K562 (cell line): ENCODE data around the gene KXD1. TPM values are rescaled to one million over a fixed set of nuclear protein-coding genes. Genes with fewer than 3 reads are reported as not detected.

Experiments used
- ADNP ChIP-seq: fragments of 200-800 bp; sonication (Bioruptor generic); IDR thresholded peaks from 2 replicates; pipeline ENCODE4 v1.6.1; 2016; ENCODE audit warnings: missing genetic modification characterization, missing compliant biosample characterization
- BRD9 ChIP-seq: fragments of 450-650 bp; IDR thresholded peaks from 2 replicates; pipeline ENCODE4 v1.6.1; 2018; ENCODE audit warnings: low read depth; ENCODE audit not compliant: partially characterized antibody
- CBFA2T2 ChIP-seq: fragments of 450-650 bp; conservative IDR thresholded peaks from 2 replicates; pipeline ENCODE4 v1.6.1; 2017; ENCODE audit warnings: mild to moderate bottlenecking
- CCAR2 ChIP-seq: fragments of 200-400 bp; formaldehyde crosslinking; IDR thresholded peaks from 2 replicates; pipeline ENCODE4 v1.6.1; 2017; ENCODE audit warnings: mild to moderate bottlenecking, low read depth, low read length
- DACH1 ChIP-seq: fragments of 450-650 bp; IDR thresholded peaks from 2 replicates; pipeline ENCODE4 v1.6.1; 2018; ENCODE audit not compliant: partially characterized antibody
- DMBX1 ChIP-seq: fragments of 250-450 bp; sonication (Bioruptor Pico); IDR thresholded peaks from 2 replicates; pipeline ENCODE4 v1.8.0; 2022; ENCODE audit warnings: inconsistent platforms, mild to moderate bottlenecking, moderate library complexity, borderline replicate concordance
- DPF2 ChIP-seq: fragments of 450-650 bp; IDR thresholded peaks from 2 replicates; pipeline ENCODE4 v1.6.1; 2016
- MEF2A ChIP-seq: IDR thresholded peaks from 2 replicates; pipeline ENCODE4 v1.6.1; 2011; ENCODE audit warnings: low read depth, mild to moderate bottlenecking, low read length, moderate library complexity; ENCODE audit not compliant: control insufficient read depth
- POLR3A ChIP-seq: IDR thresholded peaks from 2 replicates; pipeline ENCODE4 v1.6.1; 2011; ENCODE audit warnings: borderline replicate concordance, mild to moderate bottlenecking, moderate library complexity; ENCODE audit not compliant: insufficient read length, insufficient read depth; ENCODE audit errors: extremely low read depth
- TBP ChIP-seq: optimal IDR thresholded peaks from 2 replicates; pipeline ENCODE3; 2011; ENCODE audit warnings: low read depth, low read length, improper control_type of control experiment
- YY1 ChIP-seq, 3 experiments: IDR thresholded peaks; 2 replicates each; pipeline ENCODE4 v1.6.1; 2011; ENCODE audit warnings: low read length in 2 of 3, mild to moderate bottlenecking in 2 of 3, moderate library complexity in 2 of 3, borderline replicate concordance in 1 of 3, control low read depth in 1 of 3, low read depth in 1 of 3; ENCODE audit not compliant: insufficient read depth in 3 of 3, insufficient replicate concordance in 2 of 3, control insufficient read depth in 1 of 3, insufficient read length in 1 of 3; ENCODE audit errors: extremely low read depth in 1 of 3
- ZNF24 ChIP-seq: fragments of 450-650 bp; IDR thresholded peaks from 2 replicates; pipeline ENCODE4 v1.6.1; 2016
- ZNF764 ChIP-seq: fragments of 250-450 bp; sonication (Bioruptor Pico); IDR thresholded peaks from 2 replicates; pipeline ENCODE4 v1.4.0; 2020; ENCODE audit warnings: low read depth, mild to moderate bottlenecking, moderate library complexity
- polyA plus RNA-seq, 8 experiments: library from polyadenylated mRNA; depleted of rRNA in 4 of 8; stranded (reverse) in 5 of 8; unstranded in 3 of 8; fragments of >200 nt; fragmentation: Nextera tagmentation in 2 of 8; fragmentation: Illumina TruSeq in 1 of 8; extraction: Ambion mirVana in 2 of 8; extraction: Trizol in 1 of 8; gene quantifications; 2 replicates each; pipeline versions ENCODE4 v1.2.1 to v1.2.3, GENCODE V29; 2011 to 2014; ENCODE audit warnings: inconsistent platforms in 1 of 8, missing spikeins in 1 of 8
- total RNA-seq, 7 experiments: library from RNA; depleted of rRNA in 6 of 7; stranded (reverse); fragments of >200 nt in 6 of 7; fragmentation: Illumina TruSeq in 2 of 7; extraction: Trizol in 2 of 7; gene quantifications; 2 replicates each; pipeline versions ENCODE4 v1.2.1 to v1.2.3, GENCODE V29; 2011 to 2021; ENCODE audit warnings: low replicate concordance in 1 of 7
- TF ChIP-seq, protein P1 (sequence below): fragments of 450-650 bp; IDR thresholded peaks from 2 replicates; pipeline ENCODE4 v1.6.1; 2014; ENCODE audit warnings: low read depth, mild to moderate bottlenecking, moderate library complexity, borderline replicate concordance
- TF ChIP-seq, protein P2 (sequence below): fragments of 200-800 bp; sonication (Bioruptor generic); IDR thresholded peaks from 2 replicates; pipeline ENCODE4 v1.6.1; 2017; ENCODE audit warnings: missing genetic modification characterization, missing compliant biosample characterization
- TF ChIP-seq, protein P3 (sequence below): sonication (generic); formaldehyde crosslinking; IDR thresholded peaks from 2 replicates; pipeline ENCODE4 v1.5.0; 2020; ENCODE audit warnings: missing genetic modification reagents
- TF ChIP-seq, protein P4 (sequence below): fragments of 450-650 bp; IDR thresholded peaks from 2 replicates; pipeline ENCODE4 v1.7.1; 2018; ENCODE audit warnings: mild to moderate bottlenecking, low read depth; ENCODE audit not compliant: partially characterized antibody
- TF ChIP-seq, protein P5 (sequence below), 2 experiments: fragments of 450-650 bp; conservative IDR thresholded peaks; 2 replicates each; pipeline ENCODE4 v1.6.1; 2017; ENCODE audit warnings: mild to moderate bottlenecking in 2 of 2, moderate library complexity in 2 of 2

KXD1 gene
- total and polyA plus RNA-seq, 9 of the 15 experiments (the other 6 are each of a cell fraction or from before 2014, with no cell fraction given): 21.9 to 210 (median 118) TPM

DNA sequence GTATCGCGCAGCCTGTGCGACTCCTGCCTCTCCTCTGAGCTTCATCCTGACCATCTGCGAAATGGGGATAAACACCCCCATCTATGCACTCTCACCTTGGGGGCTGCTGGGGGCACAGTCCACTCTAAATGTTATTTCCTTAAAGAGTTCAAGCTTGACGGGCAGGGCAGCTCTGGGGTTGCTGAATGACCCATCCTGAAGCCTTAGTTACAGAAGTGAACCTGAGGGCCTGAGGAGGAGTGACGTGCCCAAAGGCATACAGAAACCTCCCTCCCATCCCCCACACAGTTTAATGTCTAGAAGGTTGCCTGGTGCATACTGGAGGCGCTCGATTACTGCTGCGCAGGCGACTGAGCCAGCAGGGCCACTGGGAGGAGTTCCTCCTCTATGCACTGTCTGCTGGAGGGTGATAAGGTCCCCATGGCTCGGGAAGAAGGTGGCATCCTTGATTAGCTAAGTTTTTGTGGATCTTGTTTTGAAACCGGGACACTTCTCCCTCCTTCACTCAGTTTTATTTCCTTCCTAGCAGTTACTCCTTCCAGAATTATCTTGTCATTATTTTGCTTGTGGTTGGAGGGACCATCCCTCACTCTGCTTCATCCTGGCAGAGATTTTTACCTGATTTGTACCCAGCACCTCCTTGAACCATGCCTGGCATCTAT lies 13.7 kb upstream of the KXD1 start (continued):
- TF ChIP-seq, protein P1, sequence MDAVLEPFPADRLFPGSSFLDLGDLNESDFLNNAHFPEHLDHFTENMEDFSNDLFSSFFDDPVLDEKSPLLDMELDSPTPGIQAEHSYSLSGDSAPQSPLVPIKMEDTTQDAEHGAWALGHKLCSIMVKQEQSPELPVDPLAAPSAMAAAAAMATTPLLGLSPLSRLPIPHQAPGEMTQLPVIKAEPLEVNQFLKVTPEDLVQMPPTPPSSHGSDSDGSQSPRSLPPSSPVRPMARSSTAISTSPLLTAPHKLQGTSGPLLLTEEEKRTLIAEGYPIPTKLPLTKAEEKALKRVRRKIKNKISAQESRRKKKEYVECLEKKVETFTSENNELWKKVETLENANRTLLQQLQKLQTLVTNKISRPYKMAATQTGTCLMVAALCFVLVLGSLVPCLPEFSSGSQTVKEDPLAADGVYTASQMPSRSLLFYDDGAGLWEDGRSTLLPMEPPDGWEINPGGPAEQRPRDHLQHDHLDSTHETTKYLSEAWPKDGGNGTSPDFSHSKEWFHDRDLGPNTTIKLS: peak; percentile 77; the same call in 1 of the 2 replicates
- TF ChIP-seq MEF2A (peak; percentile 67), ZNF764 (CRISPR knock-in tag) (no peak), TBP (peak; percentile 81), DPF2 (peak; percentile 98), CCAR2 (no peak), YY1 (IDR thresholded peaks at IDR 0.05; ENCODE audit: borderline replicate concordance in 1 of 3, control insufficient read depth in 1 of 3, extremely low read depth in 1 of 3, insufficient read depth in 3 of 3, insufficient read length in 1 of 3, insufficient replicate concordance in 2 of 3, low read depth in 1 of 3, low read length in 2 of 3) (peak in 1 of 3 experiments; percentile 38), POLR3A (no peak), DMBX1 (peak; percentile 84), CBFA2T2 (peak; percentile 98), ZNF24 (peak; percentile 65), BRD9 (peak; percentile 76), ADNP (peak; percentile 69; the same call in 1 of the 2 replicates), DACH1 (peak; percentile 28)
- TF ChIP-seq, protein P2, sequence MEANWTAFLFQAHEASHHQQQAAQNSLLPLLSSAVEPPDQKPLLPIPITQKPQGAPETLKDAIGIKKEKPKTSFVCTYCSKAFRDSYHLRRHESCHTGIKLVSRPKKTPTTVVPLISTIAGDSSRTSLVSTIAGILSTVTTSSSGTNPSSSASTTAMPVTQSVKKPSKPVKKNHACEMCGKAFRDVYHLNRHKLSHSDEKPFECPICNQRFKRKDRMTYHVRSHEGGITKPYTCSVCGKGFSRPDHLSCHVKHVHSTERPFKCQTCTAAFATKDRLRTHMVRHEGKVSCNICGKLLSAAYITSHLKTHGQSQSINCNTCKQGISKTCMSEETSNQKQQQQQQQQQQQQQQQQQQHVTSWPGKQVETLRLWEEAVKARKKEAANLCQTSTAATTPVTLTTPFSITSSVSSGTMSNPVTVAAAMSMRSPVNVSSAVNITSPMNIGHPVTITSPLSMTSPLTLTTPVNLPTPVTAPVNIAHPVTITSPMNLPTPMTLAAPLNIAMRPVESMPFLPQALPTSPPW (CRISPR knock-in tag): no peak; the same call in 1 of the 2 replicates
- TF ChIP-seq, protein P3, sequence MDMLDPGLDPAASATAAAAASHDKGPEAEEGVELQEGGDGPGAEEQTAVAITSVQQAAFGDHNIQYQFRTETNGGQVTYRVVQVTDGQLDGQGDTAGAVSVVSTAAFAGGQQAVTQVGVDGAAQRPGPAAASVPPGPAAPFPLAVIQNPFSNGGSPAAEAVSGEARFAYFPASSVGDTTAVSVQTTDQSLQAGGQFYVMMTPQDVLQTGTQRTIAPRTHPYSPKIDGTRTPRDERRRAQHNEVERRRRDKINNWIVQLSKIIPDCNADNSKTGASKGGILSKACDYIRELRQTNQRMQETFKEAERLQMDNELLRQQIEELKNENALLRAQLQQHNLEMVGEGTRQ: no peak
- TF ChIP-seq, protein P4, sequence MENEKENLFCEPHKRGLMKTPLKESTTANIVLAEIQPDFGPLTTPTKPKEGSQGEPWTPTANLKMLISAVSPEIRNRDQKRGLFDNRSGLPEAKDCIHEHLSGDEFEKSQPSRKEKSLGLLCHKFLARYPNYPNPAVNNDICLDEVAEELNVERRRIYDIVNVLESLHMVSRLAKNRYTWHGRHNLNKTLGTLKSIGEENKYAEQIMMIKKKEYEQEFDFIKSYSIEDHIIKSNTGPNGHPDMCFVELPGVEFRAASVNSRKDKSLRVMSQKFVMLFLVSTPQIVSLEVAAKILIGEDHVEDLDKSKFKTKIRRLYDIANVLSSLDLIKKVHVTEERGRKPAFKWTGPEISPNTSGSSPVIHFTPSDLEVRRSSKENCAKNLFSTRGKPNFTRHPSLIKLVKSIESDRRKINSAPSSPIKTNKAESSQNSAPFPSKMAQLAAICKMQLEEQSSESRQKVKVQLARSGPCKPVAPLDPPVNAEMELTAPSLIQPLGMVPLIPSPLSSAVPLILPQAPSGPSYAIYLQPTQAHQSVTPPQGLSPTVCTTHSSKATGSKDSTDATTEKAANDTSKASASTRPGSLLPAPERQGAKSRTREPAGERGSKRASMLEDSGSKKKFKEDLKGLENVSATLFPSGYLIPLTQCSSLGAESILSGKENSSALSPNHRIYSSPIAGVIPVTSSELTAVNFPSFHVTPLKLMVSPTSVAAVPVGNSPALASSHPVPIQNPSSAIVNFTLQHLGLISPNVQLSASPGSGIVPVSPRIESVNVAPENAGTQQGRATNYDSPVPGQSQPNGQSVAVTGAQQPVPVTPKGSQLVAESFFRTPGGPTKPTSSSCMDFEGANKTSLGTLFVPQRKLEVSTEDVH: peak; percentile 68
- TF ChIP-seq, protein P5, sequence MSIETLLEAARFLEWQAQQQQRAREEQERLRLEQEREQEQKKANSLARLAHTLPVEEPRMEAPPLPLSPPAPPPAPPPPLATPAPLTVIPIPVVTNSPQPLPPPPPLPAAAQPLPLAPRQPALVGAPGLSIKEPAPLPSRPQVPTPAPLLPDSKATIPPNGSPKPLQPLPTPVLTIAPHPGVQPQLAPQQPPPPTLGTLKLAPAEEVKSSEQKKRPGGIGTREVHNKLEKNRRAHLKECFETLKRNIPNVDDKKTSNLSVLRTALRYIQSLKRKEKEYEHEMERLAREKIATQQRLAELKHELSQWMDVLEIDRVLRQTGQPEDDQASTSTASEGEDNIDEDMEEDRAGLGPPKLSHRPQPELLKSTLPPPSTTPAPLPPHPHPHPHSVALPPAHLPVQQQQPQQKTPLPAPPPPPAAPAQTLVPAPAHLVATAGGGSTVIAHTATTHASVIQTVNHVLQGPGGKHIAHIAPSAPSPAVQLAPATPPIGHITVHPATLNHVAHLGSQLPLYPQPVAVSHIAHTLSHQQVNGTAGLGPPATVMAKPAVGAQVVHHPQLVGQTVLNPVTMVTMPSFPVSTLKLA (conservative IDR thresholded peaks at IDR 0.05): peak in 1 of 2 experiments; percentile 83; a peak in 2 of 4 replicates
